PFSK-1 (cell line): ENCODE data around the gene HMCN2.

Experiments used
- FOXP2 ChIP-seq: optimal IDR thresholded peaks from 2 replicates; pipeline ENCODE3; 2011; ENCODE audit warnings: borderline replicate concordance, control low read depth, inconsistent platforms; ENCODE audit not compliant: insufficient read depth; ENCODE audit errors: extremely low read length, extremely low read depth
- POLR2AphosphoS5 ChIP-seq: IDR thresholded peaks from 2 replicates; pipeline ENCODE4 v1.6.1; 2012; ENCODE audit warnings: low read depth, mild to moderate bottlenecking, control low read depth, low read length, moderate library complexity
- SIN3A ChIP-seq: IDR thresholded peaks from 2 replicates; pipeline ENCODE4 v1.6.1; 2012; ENCODE audit warnings: mild to moderate bottlenecking, low read length, moderate library complexity, borderline replicate concordance; ENCODE audit not compliant: insufficient read depth
- TAF1 ChIP-seq: IDR thresholded peaks from 2 replicates; pipeline ENCODE4 v1.6.1; 2012; ENCODE audit warnings: low read length, control low read depth, borderline replicate concordance; ENCODE audit not compliant: insufficient read depth
- TF ChIP-seq, protein P1 (sequence below), 2 experiments: IDR thresholded peaks; 2 replicates each; pipeline versions ENCODE4 v1.6.1 to v1.8.0; 2011 to 2012; ENCODE audit warnings: low read depth in 2 of 2, low read length in 2 of 2, control low read depth in 1 of 2, inconsistent platforms in 1 of 2, mild to moderate bottlenecking in 1 of 2, moderate library complexity in 1 of 2; ENCODE audit not compliant: insufficient read depth in 1 of 2

Gene HMCN2

DNA sequence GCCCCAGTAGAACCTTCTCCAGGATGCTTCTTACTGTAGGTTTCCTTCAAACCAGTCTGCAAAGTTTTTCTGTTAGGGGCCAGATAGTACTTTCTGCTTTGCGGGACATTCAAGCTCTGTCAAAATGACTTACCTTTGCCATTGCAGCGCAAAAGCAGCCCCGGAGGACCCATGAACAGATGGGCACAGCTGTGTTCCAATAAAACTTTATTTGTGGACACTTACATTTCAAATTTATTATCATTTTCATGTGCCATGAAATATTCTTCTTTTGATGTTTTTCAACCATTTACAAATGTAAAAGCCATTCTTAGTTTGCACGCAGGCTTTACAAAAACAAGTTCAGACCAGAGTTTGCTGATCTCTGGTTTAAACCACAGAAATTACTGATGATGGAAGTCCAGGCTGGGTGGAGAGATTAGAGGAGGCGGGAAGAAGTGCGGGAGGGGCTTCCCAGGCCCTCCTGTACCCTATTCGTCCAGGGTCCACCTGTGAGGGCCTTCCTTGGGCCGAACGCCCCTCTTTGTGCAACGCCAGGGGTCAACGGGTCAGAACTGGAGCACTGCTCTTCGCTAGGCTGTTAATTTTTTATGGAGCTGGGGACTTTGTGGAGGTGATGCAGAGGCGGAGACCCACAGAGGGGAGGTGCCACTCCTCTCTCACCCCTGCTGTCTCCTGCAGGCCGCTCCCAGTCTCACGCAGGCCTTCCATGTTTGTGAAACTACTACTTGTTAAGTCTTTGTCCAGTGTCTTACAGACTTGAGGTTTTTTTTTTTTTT, 171.6 kb downstream of the HMCN2 start:
- TF ChIP-seq SIN3A (no peak), FOXP2 (no peak), POLR2AphosphoS5 (no peak), TAF1 (no peak)
- TF ChIP-seq, protein P1, sequence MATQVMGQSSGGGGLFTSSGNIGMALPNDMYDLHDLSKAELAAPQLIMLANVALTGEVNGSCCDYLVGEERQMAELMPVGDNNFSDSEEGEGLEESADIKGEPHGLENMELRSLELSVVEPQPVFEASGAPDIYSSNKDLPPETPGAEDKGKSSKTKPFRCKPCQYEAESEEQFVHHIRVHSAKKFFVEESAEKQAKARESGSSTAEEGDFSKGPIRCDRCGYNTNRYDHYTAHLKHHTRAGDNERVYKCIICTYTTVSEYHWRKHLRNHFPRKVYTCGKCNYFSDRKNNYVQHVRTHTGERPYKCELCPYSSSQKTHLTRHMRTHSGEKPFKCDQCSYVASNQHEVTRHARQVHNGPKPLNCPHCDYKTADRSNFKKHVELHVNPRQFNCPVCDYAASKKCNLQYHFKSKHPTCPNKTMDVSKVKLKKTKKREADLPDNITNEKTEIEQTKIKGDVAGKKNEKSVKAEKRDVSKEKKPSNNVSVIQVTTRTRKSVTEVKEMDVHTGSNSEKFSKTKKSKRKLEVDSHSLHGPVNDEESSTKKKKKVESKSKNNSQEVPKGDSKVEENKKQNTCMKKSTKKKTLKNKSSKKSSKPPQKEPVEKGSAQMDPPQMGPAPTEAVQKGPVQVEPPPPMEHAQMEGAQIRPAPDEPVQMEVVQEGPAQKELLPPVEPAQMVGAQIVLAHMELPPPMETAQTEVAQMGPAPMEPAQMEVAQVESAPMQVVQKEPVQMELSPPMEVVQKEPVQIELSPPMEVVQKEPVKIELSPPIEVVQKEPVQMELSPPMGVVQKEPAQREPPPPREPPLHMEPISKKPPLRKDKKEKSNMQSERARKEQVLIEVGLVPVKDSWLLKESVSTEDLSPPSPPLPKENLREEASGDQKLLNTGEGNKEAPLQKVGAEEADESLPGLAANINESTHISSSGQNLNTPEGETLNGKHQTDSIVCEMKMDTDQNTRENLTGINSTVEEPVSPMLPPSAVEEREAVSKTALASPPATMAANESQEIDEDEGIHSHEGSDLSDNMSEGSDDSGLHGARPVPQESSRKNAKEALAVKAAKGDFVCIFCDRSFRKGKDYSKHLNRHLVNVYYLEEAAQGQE (IDR thresholded peaks at IDR 0.05; ENCODE audit: insufficient read depth in 1 of 2, low read depth in 2 of 2, low read length in 2 of 2): no peak

DNA sequence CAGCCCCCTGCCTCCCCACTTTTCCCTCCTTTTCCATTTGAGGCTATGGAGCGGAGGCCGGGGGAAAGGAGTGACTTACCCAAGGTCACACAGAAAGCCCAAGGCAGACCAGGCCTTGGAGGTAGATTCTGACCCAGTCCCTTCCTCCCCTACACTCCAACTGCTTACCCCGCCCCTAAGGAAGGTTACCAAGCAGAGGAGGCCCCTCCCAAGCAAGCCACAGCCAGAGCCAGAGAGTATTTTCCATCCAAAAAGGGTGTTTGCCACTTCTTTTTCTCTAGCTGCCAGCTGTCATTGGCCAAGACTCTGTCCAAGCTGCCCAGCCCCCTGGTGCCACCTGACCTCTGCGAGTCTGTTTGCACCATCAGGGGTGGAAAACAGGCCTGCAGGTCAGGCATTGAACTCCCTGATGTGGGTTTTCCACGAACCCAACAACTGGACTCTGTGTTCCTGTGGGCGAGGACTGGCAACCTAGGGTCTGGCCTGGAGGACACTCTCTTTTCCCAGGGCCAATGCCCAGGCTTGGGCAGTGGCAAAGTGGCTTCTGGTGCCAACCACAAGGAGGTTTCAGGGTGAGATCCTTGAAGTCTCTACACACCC, 172.9 kb downstream of the HMCN2 start:
- TF ChIP-seq POLR2AphosphoS5: no peak
- TF ChIP-seq SIN3A: no peak
- TF ChIP-seq TAF1: no peak
- TF ChIP-seq, protein P1 (IDR thresholded peaks at IDR 0.05; ENCODE audit: insufficient read depth in 1 of 2, low read depth in 2 of 2, low read length in 2 of 2): no peak
- TF ChIP-seq FOXP2: no peak

DNA sequence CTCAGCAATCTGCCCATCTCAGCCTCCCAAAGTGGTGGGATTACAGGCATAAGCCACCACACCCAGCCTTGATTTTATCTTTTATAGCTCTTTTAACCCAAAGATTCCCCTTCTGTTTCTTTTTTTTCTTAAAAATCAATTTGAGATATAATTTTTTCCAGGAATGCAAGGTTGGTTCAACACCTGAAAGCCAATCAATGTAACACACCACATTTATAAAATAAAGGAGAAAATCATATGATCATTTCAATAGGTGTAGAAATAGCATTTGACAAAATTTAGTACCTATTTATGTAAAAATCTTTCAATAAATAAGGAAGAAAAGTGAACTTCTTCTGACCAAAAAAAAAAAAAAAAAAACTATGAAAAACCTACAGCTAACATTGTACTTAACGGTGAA, 175.5 kb downstream of the HMCN2 start:
- no peak for TF ChIP-seq FOXP2
- no peak for TF ChIP-seq POLR2AphosphoS5
- TF ChIP-seq TAF1: no peak
- no peak for TF ChIP-seq SIN3A
- TF ChIP-seq, protein P1 (IDR thresholded peaks at IDR 0.05; ENCODE audit: insufficient read depth in 1 of 2, low read depth in 2 of 2, low read length in 2 of 2): no peak

DNA sequence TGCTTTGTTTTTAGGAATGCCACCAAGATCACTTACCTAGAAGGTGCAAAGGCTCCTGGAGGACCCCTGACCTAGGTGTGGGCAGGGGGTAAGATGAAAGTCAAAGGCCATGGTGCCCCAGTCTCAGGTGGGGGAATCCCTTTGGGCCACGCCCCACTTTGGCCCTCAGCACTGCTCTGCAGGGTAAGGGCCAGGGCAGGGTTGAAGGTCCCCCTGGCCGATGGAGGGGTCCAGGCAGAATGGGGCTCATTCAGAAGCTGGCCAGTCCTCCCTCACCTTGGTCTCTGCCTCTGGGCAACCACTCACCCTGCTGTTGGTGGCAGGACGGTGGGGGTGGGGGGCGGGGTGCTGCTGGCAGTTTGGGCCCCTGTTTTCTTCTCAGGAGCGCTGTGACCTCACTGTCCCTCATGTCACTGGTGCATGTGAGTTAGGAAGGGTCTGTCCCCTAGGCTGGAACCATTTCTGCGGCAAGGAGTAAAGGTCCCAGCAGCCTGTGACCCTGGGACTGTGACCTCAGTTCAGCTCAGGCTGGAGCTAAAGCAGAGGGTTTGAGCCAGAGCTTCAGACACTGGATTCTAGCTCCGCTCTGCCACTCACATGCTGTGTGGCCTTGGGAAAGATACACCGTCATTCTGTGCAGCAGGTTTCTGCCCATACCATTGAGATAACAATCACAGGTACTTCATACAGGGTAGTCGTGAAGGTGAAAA, 177.3 kb downstream of the HMCN2 start:
- no peak for TF ChIP-seq POLR2AphosphoS5
- no peak for TF ChIP-seq FOXP2
- no peak for TF ChIP-seq SIN3A
- TF ChIP-seq, protein P1 (IDR thresholded peaks at IDR 0.05; ENCODE audit: insufficient read depth in 1 of 2, low read depth in 2 of 2, low read length in 2 of 2): no peak
- TF ChIP-seq TAF1: no peak
